ENCODE data around the gene POMC.
"Not testable (repeated sequence)": the region's sequence is repeated elsewhere in the genome, so short reads cannot be mapped to it uniquely, and the experiment has no call there.

Gene POMC

GRCh38 chr2:25176138-25176537, 7.8 kb upstream of the POMC start:
- DNase-seq = no peak

- no peak for DNase-seq
These were observed 5.9 kb upstream of the POMC start for GRCh38 chr2:25174192-25174861.

GRCh38 chr2:25173719-25174118, 5.3 kb upstream of the POMC start:
- no peak for DNase-seq

- no peak for DNase-seq
These were observed 2.5 kb upstream of the POMC start for GRCh38 chr2:25170888-25171287.

- no peak for DNase-seq
These were observed 692 bp upstream of the POMC start for GRCh38 chr2:25169073-25169470.

GRCh38 chr2:25165992-25166875, 2.1 kb downstream of the POMC start:
- no peak for DNase-seq

GRCh38 chr2:25164561-25164960, 3.8 kb downstream of the POMC start:
- no peak for DNase-seq

- DNase-seq = not testable (repeated sequence)
These were observed 6.3 kb downstream of the POMC start for GRCh38 chr2:25162061-25162460.

- DNase-seq = no peak
These were observed 7.2 kb downstream of the POMC start for GRCh38 chr2:25161055-25161781.

- DNase-seq = no peak
These were observed 8.0 kb downstream of the POMC start for GRCh38 chr2:25160376-25160775.

GRCh38 chr2:25159949-25160348, 8.4 kb downstream of the POMC start:
- DNase-seq = no peak

- DNase-seq = no peak
These were observed 10.1 kb downstream of the POMC start for GRCh38 chr2:25158096-25158852.

GRCh38 chr2:25155401-25155800, 13.0 kb downstream of the POMC start:
- no peak for DNase-seq

- no peak for DNase-seq
These were observed 16.7 kb downstream of the POMC start for GRCh38 chr2:25151718-25152117.

GRCh38 chr2:25150993-25151392, 17.4 kb downstream of the POMC start:
- not testable (repeated sequence) for DNase-seq

GRCh38 chr2:25149646-25150045, 18.7 kb downstream of the POMC start:
- no peak for DNase-seq

GRCh38 chr2:25146896-25147295, 21.5 kb downstream of the POMC start:
- DNase-seq = no peak

GRCh38 chr2:25145803-25146202, 22.6 kb downstream of the POMC start:
- no peak for DNase-seq

- DNase-seq = no peak
These were observed 27.3 kb downstream of the POMC start for GRCh38 chr2:25141120-25141519.

- not testable (repeated sequence) for DNase-seq
These were observed 27.8 kb downstream of the POMC start for GRCh38 chr2:25140535-25140934.

- DNase-seq = no peak
These were observed 35.7 kb downstream of the POMC start for GRCh38 chr2:25132693-25133092.

GRCh38 chr2:25132299-25132635, 36.1 kb downstream of the POMC start:
- no peak for DNase-seq

Measured in amniotic stem cell (primary cell).